GM21447 (cell line): ENCODE results near the gene KTI12.

Source experiments
- ATAC-seq: cut with Tn5 transposase; IDR thresholded peaks from one replicate; pipeline ENCODE4 v1.9.1; 2021; ENCODE audit not compliant: unreplicated experiment

Gene KTI12

GRCh38 chr1:51989582-51990477 lies 43.8 kb downstream of the KTI12 start:
- no peak for ATAC-seq

DNA sequence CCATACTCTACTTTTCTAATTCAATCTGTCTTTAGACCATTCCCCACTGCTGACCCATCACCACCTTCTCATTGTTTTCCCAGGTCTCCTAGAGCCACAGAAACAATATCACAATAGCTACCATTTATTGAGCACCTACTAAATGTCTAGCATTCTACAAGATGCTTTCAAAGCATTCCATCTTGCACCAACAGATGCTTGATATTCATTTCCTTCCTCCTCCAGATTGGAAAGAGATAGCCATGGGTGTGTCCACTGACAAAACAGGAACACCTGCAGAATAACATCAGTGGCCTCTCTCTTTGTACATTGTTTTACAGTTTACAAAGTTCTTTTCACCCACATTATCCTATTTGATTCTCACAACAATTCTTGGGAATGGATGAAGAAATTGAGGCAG lies 45.4 kb downstream of the KTI12 start:
- no peak for ATAC-seq

DNA sequence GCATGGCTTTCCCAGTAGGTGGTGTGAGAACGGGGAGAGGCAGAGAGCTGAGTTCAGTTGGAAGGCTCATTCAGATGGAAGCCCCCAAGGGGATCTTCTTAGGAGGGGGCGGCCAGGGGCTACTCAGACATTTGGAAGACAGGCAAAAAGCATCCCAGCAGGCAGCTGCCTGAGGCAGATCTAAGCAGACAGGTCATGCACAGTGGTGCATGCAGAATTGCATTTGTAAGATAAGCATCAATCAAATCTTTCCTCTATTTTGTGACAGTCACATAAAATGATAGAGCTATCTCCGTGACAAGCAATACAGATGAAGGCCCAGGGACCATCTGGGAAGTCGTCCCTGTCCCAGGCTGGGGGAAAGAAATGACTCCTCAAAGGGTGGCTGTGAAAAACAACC lies 46.9 kb downstream of the KTI12 start:
- no peak for ATAC-seq

GRCh38 chr1:51982161-51982560 lies 51.4 kb downstream of the KTI12 start:
- ATAC-seq: no peak
